Measurements from ENCODE around the gene ADGRL3.

ADGRL3 gene

GRCh38 chr4:61866378-61867030, 666.4 kb downstream of the ADGRL3 start:
- no peak overlapping the region for H3K4me3 ChIP-seq (ENCODE audit: low read depth, low read length)

GRCh38 chr4:61872983-61873382, 672.9 kb downstream of the ADGRL3 start:
- TF ChIP-seq, protein P1, sequence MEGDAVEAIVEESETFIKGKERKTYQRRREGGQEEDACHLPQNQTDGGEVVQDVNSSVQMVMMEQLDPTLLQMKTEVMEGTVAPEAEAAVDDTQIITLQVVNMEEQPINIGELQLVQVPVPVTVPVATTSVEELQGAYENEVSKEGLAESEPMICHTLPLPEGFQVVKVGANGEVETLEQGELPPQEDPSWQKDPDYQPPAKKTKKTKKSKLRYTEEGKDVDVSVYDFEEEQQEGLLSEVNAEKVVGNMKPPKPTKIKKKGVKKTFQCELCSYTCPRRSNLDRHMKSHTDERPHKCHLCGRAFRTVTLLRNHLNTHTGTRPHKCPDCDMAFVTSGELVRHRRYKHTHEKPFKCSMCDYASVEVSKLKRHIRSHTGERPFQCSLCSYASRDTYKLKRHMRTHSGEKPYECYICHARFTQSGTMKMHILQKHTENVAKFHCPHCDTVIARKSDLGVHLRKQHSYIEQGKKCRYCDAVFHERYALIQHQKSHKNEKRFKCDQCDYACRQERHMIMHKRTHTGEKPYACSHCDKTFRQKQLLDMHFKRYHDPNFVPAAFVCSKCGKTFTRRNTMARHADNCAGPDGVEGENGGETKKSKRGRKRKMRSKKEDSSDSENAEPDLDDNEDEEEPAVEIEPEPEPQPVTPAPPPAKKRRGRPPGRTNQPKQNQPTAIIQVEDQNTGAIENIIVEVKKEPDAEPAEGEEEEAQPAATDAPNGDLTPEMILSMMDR (IDR thresholded peaks at IDR 0.05; ENCODE audit: low read depth, low read length), result no peak
- H3K4me3 ChIP-seq (ENCODE audit: low read depth, low read length), result no peak overlapping the region

More at GRCh38 chr4:61866378-61867030, 666.4 kb downstream of the ADGRL3 start:
- TF ChIP-seq, protein P1 (IDR thresholded peaks at IDR 0.05; ENCODE audit: low read depth, low read length), result no peak

GRCh38 chr4:61877266-61877665, 677.1 kb downstream of the ADGRL3 start:
- TF ChIP-seq, protein P1 (IDR thresholded peaks at IDR 0.05; ENCODE audit: low read depth, low read length), result no peak
- H3K4me3 ChIP-seq (ENCODE audit: low read depth, low read length), result no peak overlapping the region

- H3K4me3 ChIP-seq (ENCODE audit: low read depth, low read length), result no peak overlapping the region
- TF ChIP-seq, protein P1 (IDR thresholded peaks at IDR 0.05; ENCODE audit: low read depth, low read length), result no peak
Observed at GRCh38 chr4:61877893-61878292, 677.8 kb downstream of the ADGRL3 start.

- no peak overlapping the region for H3K4me3 ChIP-seq (ENCODE audit: low read depth, low read length)
- TF ChIP-seq, protein P1 (IDR thresholded peaks at IDR 0.05; ENCODE audit: low read depth, low read length), result no peak
Observed at GRCh38 chr4:61882381-61882780, 682.3 kb downstream of the ADGRL3 start.

GRCh38 chr4:61886131-61886530, 686.0 kb downstream of the ADGRL3 start:
- TF ChIP-seq, protein P1 (IDR thresholded peaks at IDR 0.05; ENCODE audit: low read depth, low read length), result no peak
- H3K4me3 ChIP-seq (ENCODE audit: low read depth, low read length), result no peak overlapping the region

DNA sequence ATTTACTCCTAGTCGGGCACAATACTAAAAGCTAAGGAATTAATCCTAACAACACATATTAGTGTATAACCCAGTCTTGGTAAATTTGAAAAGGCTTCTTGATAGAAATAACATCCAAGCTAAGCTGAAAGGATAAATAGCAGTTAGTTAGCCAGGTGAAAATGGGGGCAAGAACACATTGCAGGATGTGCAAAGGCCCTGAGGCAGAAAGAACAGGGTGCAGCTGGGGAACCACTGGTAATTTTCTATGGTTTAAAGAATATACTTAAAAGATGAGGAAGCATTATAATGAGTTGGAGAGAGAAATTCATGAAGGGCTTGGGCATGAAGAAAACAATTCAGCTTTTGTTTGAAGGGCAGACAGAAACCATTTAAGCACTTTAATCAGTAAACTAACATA, 689.0 kb downstream of the ADGRL3 start:
- TF ChIP-seq, protein P1 (IDR thresholded peaks at IDR 0.05; ENCODE audit: low read depth, low read length), result no peak
- no peak overlapping the region for H3K4me3 ChIP-seq (ENCODE audit: low read depth, low read length)

Data from WI38 (cell line).